Stimulated activated CD4-positive, alpha-beta T cell treated with anti-CD3 and anti-CD28 coated beads, Interleukin-12 subunit alpha, Interleukin-12 subunit beta, amount 100 ng/mL, for 4 hours (primary cell): Measurements from ENCODE around the gene DNER.
"Not testable (repeated sequence)": the region's sequence is repeated elsewhere in the genome, so short reads cannot be mapped to it uniquely, and the experiment has no call there.

Source experiments
- DNase-seq: peaks from one replicate; pipeline ENCODE4 v3.0.0-alpha.2; 2020

The DNER gene

DNA sequence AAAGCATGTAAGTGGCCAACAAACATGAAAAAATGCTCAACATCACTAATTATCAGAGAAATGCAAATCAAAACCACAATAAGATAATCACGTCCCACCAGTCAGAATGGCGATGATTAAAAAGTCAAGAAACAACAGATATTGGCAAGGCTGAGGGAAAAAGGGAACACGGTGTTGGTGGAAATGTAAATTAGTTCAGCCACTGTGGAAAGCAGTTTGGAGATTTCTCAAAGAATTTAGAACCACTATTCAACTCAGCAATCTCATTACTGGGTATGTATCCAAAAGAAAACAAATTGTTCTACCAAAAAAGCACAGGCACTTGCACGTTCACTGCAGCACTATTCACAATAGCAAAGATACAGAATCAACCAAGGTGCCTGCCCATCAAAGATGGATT, 341.0 kb downstream of the DNER start:
- not testable (repeated sequence) for DNase-seq

DNA sequence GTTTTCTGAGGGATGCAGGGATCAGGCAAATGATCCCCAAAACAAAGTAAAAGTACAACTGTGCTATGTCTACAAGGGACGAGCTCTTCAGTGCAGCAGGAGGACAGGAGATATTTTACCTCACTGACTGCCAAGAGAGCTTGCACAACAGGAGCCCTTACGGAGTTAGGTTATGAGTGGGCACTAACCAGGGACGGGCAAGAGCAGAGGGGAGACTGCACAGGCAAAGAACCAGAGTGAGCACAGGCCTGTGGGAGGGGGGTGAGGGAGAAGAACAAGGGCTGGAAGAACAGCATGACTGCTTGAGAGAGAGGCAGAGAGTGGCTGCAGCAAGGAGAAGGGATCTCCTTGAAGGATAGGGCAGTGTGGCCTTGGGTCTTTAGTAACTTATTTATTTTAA, 342.1 kb downstream of the DNER start:
- DNase-seq = no peak

DNA sequence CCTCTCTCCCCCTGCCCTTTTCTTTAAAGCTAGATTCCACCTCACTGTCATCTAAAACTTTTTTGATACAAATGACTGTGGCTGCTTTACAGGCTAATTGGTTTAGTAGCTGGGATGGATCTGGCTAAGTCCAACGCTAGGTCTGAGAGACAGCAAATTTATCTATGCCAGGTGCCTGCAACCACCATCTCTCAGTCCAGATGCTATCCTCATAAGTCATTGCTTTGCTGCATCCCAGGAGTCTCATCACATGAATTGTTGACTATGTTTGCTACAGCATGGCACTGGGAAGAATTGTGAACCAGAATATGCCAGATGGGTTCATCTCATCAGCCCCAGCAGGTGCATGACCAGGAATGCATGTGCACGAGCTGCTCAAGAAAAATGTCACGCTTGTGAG, 343.3 kb downstream of the DNER start:
- no peak for DNase-seq

DNA sequence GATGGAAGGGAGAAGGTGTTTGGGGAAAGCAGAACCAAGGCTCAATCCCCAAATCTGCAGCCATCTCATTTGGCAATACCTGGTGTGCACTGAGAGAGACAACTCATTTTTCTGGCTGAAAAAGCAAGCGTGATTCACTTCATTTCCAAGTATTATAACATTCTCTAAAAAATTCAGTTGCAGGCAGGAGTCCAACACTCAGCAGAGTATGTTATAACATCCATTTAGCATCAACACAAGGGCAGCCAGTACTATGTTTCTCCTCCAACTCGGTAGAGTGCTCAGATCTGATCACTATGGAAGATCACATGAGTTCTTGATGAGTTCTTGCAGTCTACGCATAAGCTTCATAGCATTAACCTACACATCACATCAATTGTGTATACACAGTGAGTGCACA, 343.8 kb downstream of the DNER start:
- no peak for DNase-seq

DNA sequence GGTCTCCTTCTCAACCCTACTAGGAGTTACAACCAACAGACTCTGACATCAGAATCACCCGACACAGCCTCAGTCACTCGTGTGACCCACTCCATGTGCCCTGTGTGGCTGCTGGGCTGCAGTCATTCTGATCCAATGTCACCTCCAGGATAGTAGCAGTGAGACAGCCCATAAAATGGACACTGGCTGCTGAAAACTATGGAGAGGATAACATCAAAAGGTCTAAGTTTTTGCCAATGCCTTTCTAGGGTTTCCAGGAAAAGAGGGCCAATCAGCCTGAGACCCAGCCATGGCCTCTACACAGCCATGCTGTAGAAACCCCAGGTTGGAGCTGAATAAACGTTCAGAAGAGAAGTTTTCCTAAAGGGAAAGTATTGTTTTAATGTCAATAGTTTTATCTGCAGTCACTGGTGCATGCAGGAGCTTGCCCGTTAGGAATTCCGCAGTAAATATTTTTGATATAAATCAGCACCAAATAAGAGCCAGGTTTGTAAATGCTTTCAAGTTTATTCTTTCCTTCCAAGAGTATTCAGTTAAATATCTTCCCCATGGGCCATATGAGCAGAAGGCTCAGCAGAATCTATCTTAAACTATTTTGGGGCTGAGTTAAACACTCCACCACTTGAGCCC, 351.1 kb downstream of the DNER start:
- no peak for DNase-seq

DNA sequence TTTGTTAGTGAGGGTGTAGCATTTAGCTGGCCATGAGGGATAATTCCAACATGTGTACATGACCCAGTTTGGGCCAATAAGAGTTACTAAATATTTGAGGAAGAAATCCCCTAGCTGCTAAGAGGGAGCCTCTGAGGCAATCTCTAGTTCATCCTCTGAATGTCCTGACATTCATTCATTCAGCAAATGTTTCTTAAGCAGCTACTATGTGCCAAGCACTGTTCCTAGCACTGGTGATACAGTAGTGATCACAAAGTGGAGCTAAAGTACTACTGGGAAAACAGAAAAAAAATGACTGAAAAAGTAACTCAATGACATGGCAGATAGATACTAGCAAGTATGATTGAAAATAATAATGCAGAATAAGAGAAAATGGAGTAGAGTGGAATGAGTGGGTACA, 363.5 kb downstream of the DNER start:
- no peak for DNase-seq

DNA sequence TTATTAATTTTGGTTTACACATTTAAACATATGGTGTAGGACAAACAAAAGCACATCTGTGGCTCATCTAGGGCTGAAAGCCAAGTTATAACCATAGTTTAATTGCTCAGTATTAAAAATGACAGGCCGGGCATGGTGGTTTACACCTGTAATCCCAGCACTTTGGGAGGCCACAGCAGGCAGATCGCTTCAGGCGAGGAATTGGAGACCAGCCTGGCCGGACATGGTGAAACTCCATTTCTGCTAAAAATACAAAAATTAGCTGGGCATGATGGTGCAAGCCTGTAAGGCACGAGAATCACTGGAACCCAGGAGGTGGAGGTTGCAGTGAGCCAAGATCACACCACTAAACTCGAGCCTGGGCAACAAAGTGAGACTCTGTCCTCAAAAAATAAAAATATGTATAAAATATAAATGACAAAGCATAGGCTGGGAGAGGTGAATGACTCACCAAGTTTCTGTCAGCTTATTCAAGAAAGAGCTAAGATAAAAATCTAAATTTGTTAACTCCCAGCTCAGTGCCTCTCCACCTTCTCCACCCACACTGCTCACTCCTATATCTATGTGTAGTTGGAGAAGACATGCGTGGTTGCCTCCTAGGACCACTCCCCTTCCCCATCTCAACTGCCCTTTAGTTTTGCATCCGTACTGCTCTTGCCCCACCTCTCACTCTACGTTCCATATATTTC, 364.1 kb downstream of the DNER start:
- no peak for DNase-seq

DNA sequence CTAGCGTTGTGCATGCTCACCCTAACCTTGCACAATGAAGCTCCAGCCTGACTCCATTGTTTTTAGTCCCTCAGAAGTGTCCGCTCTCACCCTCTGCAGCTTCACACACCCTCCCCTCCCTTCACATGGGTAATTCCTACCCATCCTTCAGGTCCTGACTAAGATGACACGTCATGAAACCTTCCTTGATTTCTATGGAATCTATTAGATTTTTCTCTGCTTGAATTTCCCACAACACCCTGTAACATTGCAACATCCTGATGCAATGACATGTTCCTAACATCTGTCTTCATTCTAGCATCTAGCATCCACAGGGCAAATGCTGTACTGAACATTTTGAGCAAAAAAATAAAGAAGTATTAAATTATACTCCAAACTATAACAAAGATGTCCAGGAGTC, 366.2 kb downstream of the DNER start:
- no peak for DNase-seq

DNA sequence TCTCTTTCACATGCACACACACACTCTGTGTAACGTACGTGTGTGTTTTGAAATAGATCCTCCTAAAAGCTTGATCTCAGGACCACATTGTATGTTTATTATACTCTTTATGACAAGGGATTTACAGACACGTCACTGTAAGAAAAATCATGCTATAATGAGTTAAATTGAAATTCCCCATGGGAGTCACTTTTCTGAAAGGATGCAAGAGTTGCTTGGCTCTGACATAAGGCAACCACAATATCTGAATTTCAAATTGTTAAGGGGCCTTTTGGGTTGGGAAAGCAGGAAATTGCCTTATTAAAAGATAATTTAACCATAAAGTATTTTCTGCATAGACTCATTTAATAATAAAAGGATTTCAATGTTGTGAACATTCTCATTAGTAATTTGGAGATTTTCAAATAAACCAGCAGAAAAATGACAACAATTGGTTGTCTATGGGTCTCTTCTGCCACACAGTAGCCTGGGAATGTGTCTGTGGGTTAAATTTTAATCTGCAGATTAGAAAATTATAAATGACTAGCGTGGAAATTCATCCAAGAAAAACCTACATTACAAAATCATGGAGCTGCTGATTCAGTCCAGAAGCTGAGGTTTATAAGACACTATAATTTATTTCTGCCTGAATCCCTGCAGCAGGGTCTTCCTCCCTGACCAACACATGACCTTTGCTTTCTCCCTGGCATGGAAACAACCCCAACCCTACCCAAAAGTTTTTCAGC, 367.4 kb downstream of the DNER start:
- no peak for DNase-seq

DNA sequence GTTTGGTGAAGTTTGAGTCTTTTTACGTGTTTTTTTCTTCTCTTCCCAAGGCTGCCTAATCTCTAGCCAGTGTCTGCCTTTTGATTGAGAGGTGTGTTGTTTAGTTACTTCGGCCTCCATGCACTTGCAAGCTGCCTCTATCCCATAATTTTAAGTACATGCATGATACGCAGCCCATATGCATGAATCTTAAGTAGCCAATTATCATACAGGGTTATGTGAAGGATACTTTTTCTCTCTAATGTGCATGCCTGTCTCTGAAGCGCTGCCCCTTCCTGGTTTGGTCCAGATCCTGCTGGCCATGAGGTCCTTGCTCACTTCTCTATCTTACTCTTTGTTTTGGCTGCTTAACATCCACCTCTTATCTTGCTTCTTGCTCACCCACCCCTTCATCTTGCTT, 369.4 kb downstream of the DNER start:
- no peak for DNase-seq

DNA sequence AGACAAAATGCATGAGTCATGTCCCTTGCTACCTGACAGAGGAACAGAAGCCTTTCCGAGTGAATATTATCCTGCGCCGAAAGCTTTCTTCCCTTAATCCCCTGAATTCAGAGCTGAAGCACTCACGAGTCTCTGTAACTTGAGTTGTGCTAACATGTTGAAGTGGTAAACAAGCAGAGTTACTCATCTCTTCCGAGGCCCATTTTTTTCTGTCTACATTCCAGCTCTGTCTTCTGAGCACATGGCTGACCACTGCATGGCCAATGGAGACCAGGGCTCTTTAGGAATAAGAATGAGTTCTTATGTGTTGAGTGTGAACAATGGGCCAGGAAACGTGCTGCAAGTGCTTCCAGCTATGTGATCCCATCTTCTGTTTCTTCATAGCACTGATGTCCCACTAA, 370.2 kb downstream of the DNER start:
- DNase-seq = no peak

DNA sequence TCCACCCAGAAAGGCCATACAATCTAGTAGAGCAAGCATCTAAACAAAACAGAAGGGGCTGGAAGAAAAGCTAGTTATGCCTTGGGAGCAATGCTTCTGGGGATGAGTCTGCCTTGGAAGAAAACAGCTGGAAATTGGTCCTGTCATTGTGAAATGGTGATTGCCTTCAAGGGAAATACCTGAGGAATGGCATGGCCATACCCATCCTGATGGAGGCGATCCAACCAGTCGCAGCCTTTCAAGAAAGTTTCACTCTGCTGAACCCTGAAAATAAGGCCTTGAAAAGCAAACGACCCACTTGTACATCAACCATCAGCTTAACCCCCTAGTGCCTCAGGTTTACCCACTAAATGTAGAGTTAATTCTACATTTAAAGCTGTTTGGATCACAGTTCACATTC, 370.7 kb downstream of the DNER start:
- DNase-seq = no peak

DNA sequence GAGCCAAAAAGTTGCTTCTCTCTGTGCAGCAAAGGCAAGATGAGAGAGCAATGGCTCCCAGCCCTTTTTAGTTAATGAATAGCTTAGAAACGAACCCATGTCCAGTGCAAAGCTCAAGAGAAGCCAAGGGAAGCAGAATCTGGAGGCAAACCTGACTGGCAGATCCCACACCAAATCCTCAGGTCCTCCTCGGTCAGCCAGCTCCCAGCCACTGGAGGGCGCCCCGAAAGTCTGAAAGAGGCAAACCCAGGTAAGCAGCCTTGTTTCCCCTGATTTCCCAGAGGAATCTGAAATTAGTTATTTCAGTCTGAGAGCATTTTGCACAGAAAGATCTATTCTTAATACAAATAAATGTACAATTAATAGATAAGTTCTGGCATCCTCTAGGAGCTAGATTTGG, 372.0 kb downstream of the DNER start:
- no peak for DNase-seq

DNA sequence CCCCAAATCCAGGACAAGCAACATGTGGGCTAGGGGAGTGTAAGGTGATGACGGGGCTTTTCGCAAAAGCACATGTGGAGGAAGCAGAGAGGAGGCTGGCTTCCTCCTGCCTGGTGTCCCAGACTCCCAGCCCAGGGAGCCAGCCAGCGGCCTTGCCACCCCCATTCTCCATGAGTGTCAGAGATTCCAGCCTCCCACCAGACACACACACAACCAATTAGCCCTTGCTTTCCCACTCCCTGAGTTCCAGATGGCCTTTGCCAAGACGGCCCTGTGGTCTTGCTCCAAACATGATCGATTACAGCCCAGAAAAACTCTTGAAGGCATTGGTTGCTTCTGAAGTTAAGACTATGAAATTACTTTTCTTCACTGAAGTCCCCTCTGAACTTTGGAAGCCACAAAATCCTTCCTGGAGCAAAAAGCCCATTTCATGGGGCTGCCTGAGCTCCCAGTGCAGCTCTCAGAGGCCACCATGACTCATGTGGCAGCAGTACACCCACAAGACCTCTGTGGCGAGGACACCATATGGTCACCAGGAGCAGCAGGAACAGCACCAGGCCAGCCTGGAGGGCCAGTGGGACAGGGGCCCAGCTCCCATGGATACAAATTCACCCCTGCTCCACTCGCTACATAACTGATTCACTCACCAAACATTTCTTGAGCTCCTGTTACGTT, 374.1 kb downstream of the DNER start:
- no peak for DNase-seq

DNA sequence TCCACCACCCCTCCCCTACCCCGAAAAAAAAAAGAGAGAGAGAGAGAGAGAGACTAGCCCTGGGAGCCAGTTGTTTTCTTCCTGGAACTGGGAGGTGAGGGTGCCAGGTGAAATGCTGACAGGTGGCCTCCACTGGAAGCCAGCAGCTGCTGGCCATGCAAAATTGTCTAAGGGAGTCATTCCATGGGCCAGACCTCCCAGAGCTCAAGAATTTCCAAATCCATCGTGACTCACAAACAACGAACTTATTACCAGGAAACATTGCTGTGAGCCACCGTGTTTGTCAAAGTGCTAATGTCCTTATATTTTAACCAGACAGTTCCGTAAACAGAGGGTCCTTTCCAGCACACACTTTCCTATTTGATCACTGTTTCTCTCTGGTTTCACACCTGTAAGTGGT, 374.7 kb downstream of the DNER start:
- DNase-seq = no peak

DNA sequence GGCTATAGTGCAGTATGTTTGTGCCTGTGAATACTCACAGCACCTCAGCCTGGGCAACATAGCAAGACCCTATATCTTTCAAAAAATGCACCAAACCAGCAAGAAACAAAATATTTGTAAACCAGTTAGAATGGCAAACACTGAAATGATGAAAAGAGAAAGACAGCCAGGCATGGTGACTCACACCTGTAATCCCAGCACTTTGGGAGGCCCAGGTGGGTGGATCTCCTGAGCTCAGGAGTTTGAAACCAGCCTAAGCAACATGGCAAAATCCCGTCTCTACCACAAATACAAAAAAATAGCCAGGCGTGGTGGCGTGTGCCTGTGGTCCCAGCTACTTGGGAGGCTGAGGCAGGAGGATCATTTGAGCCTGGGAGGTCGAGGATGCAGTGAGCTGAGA, 375.2 kb downstream of the DNER start:
- not testable (repeated sequence) for DNase-seq

DNA sequence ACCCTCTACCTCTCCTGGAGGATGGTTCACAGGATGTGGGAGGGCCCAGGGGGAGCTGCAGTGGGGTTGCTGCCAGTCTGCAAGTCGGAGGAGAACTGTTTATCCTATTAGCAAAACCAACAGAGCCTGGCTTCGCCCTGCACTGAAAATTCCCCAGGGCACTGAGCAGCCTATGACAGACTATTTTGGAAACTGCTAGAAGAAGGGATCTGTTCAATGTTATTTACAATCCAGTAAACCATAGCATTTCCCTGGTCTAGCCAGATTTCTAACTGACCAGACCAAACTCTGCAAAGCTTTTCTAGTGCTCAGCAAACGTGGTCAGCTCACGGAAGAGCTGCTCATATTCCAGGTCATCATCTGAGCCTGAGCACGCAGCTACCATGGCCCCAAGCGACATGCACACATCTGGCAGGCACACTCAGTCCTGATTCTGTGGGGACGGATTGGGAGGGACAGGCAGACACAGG, 378.4 kb downstream of the DNER start:
- DNase-seq = no peak

DNA sequence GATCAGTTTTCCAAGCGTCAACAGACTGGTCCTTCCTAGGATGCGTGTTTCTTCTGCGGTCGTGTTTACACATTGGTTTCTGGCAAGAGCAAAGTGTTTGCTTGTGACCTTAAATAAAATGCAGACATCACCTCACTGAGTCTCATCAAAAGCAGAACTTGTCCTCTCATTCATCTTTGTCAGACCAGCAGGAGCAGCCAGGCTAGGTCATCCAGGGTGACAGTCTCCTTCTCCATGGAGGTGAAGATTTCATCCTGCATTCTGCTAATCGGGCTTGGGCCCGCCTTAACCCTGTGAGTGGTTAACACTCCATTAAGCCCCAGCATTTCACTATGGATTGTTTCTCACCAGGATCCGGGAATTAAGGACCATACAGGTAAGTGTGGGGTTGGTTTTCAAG, 379.0 kb downstream of the DNER start:
- no peak for DNase-seq

DNA sequence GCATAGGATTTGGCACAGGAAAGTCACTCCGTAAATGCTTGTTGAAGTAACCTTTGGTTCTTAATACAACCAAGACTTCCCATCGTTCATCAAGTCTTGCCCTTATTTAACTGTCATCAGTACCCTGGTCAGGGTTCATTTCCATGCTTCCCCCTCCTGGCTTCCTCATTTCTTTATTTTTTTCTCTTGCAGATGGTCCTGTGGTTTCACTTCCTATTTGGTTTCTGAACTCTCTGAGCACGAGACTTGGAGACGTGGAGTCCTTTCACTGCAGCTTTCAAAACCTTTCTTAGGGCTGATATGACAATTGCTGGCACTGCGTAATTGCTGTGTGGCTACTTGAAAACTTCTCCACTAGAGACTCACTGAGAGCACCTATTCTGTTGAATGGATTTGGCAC, 383.4 kb downstream of the DNER start:
- no peak for DNase-seq

DNA sequence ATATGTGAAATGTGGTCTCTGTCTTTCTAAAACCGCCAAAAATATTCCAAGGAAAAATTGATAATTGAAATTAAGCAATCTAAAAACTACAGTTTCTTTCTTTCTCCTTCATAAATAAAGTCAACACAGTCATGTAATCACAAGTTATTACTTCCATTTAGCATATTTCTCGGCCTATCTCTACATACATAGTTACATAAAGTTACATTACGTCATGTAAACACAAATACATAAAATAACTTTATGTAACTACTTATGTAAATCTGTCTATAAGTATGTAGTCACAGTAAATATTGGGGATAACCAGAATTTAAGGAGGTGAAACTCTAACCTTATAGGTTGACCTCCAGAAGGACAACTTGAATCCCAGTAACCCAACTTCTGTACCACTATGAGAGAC, 394.8 kb downstream of the DNER start:
- DNase-seq = no peak

DNA sequence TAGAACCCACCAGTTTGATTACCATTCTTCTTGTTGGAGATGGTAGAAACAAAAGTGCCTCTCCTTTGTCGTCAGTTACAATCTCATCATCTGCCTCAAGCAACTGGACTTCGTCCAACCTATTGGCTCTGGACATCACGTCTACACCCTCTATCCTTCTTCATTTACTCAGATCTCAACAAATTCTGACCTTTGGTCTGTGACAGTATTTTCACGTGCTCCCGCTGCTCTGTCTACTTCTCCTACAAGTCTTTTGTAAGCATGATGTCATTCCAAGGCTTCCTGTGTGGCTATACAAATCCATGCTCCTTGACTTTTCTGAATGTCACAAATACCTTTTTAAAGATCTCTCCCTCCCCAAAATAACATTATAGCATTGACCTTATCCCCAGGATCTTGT, 400.2 kb downstream of the DNER start:
- no peak for DNase-seq

DNA sequence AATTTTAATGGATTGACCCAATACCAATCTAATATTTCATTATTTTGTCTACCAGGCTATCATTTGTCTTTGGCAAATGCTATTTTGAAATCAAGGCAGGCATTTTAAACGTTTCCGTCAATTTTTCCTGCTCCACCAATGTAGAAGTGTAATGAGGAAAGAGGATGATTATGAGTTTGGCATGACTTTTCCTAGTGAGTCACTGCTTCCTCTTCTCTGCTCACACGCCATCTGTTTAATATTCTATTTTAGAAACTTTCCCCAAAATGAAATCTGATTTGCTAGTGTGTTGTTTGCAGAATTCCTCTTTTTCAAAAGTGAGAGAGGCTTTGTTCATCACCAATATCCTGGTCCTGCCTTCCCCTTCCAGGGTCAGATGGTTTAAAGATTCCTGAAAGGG, 400.8 kb downstream of the DNER start:
- no peak for DNase-seq
